HepG2 (cell line): ENCODE results near the gene PARP2. TPM values are rescaled to one million over a fixed set of nuclear protein-coding genes. Genes with fewer than 3 reads are reported as not detected.

Source experiments
- ATF1 ChIP-seq: IDR thresholded peaks from 2 replicates; pipeline ENCODE4 v1.6.1; 2016; ENCODE audit warnings: mild to moderate bottlenecking, control low read depth
- BRCA1 ChIP-seq: sonication (generic); formaldehyde crosslinking; IDR thresholded peaks from 2 replicates; pipeline ENCODE4 v1.4.0; 2020; ENCODE audit warnings: missing genetic modification reagents
- E2F2 ChIP-seq: sonication (generic); formaldehyde crosslinking; IDR thresholded peaks from 2 replicates; pipeline ENCODE4 v1.4.0; 2020; ENCODE audit warnings: missing genetic modification reagents, borderline replicate concordance
- EHMT2 ChIP-seq: fragments of 200-600 bp; sonication (generic); IDR thresholded peaks from 2 replicates; pipeline ENCODE4 v1.7.0; 2017; ENCODE audit warnings: antibody characterized with exemption, low read depth, low read length, borderline replicate concordance
- GATA4 ChIP-seq: sonication (generic); IDR thresholded peaks from 2 replicates; pipeline ENCODE4 v1.6.1; 2016; ENCODE audit warnings: antibody characterized with exemption, low read depth, borderline replicate concordance
- ISX ChIP-seq: sonication (generic); formaldehyde crosslinking; conservative IDR thresholded peaks from 2 replicates; pipeline ENCODE4 v1.5.0; 2020; ENCODE audit warnings: missing genetic modification reagents
- JDP2 ChIP-seq: sonication (generic); formaldehyde crosslinking; IDR thresholded peaks from 2 replicates; pipeline ENCODE4 v1.8.1; 2022; ENCODE audit warnings: missing genetic modification reagents, borderline replicate concordance
- MEF2D ChIP-seq: sonication (generic); formaldehyde crosslinking; IDR thresholded peaks from 2 replicates; pipeline ENCODE4 v1.5.1; 2020; ENCODE audit warnings: mild to moderate bottlenecking, missing genetic modification reagents
- MIER3 ChIP-seq: IDR thresholded peaks from 2 replicates; pipeline ENCODE4 v1.6.1; 2016; ENCODE audit warnings: missing compliant biosample characterization, borderline replicate concordance
- MTF2 ChIP-seq: sonication (generic); formaldehyde crosslinking; IDR thresholded peaks from 2 replicates; pipeline ENCODE4 v1.5.0; 2020; ENCODE audit warnings: missing genetic modification reagents, borderline replicate concordance
- MXI1 ChIP-seq: IDR thresholded peaks from 3 replicates; pipeline ENCODE4 v1.6.1; 2012; ENCODE audit warnings: low read depth, low read length, inconsistent platforms, borderline replicate concordance
- NR2F2 ChIP-seq: IDR thresholded peaks from 2 replicates; pipeline ENCODE4 v1.6.1; 2012; ENCODE audit warnings: low read depth, inconsistent platforms, borderline replicate concordance
- PHB2 ChIP-seq: fragments of 450-650 bp; IDR thresholded peaks from 2 replicates; pipeline ENCODE4 v1.6.1; 2018; ENCODE audit not compliant: partially characterized antibody
- RAD51 ChIP-seq: fragments of 450-650 bp; IDR thresholded peaks from 2 replicates; pipeline ENCODE4 v1.6.1; 2016; ENCODE audit warnings: borderline replicate concordance
- REPIN1 ChIP-seq: sonication (generic); formaldehyde crosslinking; IDR thresholded peaks from 2 replicates; pipeline ENCODE4 v1.8.0; 2022; ENCODE audit warnings: missing genetic modification reagents, low read depth, mild to moderate bottlenecking, borderline replicate concordance
- TGIF2 ChIP-seq: IDR thresholded peaks from 2 replicates; pipeline ENCODE4 v1.6.1; 2016; ENCODE audit warnings: control low read depth, missing compliant biosample characterization
- TOPORS ChIP-seq: sonication (generic); formaldehyde crosslinking; IDR thresholded peaks from 2 replicates; pipeline ENCODE4 v1.8.0; 2023; ENCODE audit warnings: mild to moderate bottlenecking, missing genetic modification reagents
- TP53 ChIP-seq: sonication (generic); formaldehyde crosslinking; conservative IDR thresholded peaks from 2 replicates; pipeline ENCODE4 v1.4.0; 2020; ENCODE audit warnings: missing genetic modification reagents
- YEATS2 ChIP-seq: sonication (generic); formaldehyde crosslinking; IDR thresholded peaks from 2 replicates; pipeline ENCODE4 v1.4.0; 2020; ENCODE audit warnings: missing genetic modification reagents, borderline replicate concordance
- ZBED4 ChIP-seq: sonication (generic); formaldehyde crosslinking; IDR thresholded peaks from 2 replicates; pipeline ENCODE4 v1.4.0; 2020; ENCODE audit warnings: missing genetic modification reagents, borderline replicate concordance
- ZBTB49 ChIP-seq: sonication (generic); formaldehyde crosslinking; IDR thresholded peaks from 2 replicates; pipeline ENCODE4 v1.4.0; 2020; ENCODE audit warnings: missing genetic modification reagents, borderline replicate concordance
- ZNF33A ChIP-seq: sonication (generic); formaldehyde crosslinking; IDR thresholded peaks from 2 replicates; pipeline ENCODE4 v1.5.1; 2020; ENCODE audit warnings: missing genetic modification reagents, mild to moderate bottlenecking, moderate library complexity, borderline replicate concordance
- ZNF567 ChIP-seq: sonication (generic); formaldehyde crosslinking; IDR thresholded peaks from 2 replicates; pipeline ENCODE4 v1.8.1; 2023; ENCODE audit warnings: mild to moderate bottlenecking, missing genetic modification reagents, borderline replicate concordance
- polyA plus RNA-seq, 8 experiments: library from polyadenylated mRNA; depleted of rRNA in 3 of 8; stranded (reverse) in 7 of 8; unstranded in 1 of 8; fragments of >200 nt; fragmentation: Illumina TruSeq in 4 of 8; extraction: Trizol in 4 of 8; gene quantifications; 2 replicates each; pipeline versions ENCODE4 v1.2.1 to v1.2.3, GENCODE V29; 2011 to 2016; ENCODE audit warnings: low read depth in 4 of 8, missing spikeins in 1 of 8, mixed read lengths in 1 of 8; ENCODE audit not compliant: insufficient read depth in 1 of 8
- total RNA-seq, 5 experiments: library from RNA; depleted of rRNA; stranded (reverse); fragments of >200 nt; fragmentation: Illumina TruSeq; extraction: Trizol; gene quantifications; 2 replicates each; pipeline ENCODE4 v1.2.3, GENCODE V29; 2016; ENCODE audit warnings: low read depth in 1 of 5

PARP2 gene
- total and polyA plus RNA-seq, 2 of the 13 experiments (the other 11 are each of a cell fraction or from before 2014, with no cell fraction given) = 37.3 to 38.4 TPM

GRCh38 chr14:20343092-20343861, at the start of gene PARP2 (continued):
- TF ChIP-seq ZBTB49 = no peak
- no peak for TF ChIP-seq TP53
- no peak for TF ChIP-seq EHMT2
- peak; percentile 66; the same call in 1 of the 2 replicates for TF ChIP-seq ZNF33A
- peak; percentile 77; the same call in 1 of the 3 replicates for TF ChIP-seq MXI1
- TF ChIP-seq MTF2 (CRISPR knock-in tag) = no peak; the same call in 1 of the 2 replicates
- peak; percentile 14 for TF ChIP-seq GATA4
- TF ChIP-seq REPIN1 (CRISPR knock-in tag) = peak; percentile 98
- TF ChIP-seq ATF1 (CRISPR knock-in tag) = peak; percentile 97
- TF ChIP-seq JDP2 (CRISPR knock-in tag) = no peak; the same call in 1 of the 2 replicates
- TF ChIP-seq ZBED4 = peak; percentile 64
- peak; percentile 91 for TF ChIP-seq MEF2D (CRISPR knock-in tag)
- no peak for TF ChIP-seq ISX (CRISPR knock-in tag)
- peak; percentile 91; the same call in 1 of the 2 replicates for TF ChIP-seq E2F2 (CRISPR knock-in tag)
- TF ChIP-seq TOPORS = peak; percentile 96
- TF ChIP-seq MIER3 (CRISPR knock-in tag) = peak; percentile 95
- TF ChIP-seq RAD51 = no peak
- TF ChIP-seq YEATS2 (CRISPR knock-in tag) = peak; percentile 95
- peak; percentile 52; the same call in 1 of the 2 replicates for TF ChIP-seq TGIF2
- no peak for TF ChIP-seq PHB2
- 0 out of 2 replicates have a peak, but pooled peaks have one; percentile 60 for TF ChIP-seq BRCA1
- TF ChIP-seq ZNF567 = 0 out of 2 replicates have a peak, but pooled peaks have one; percentile 14
- TF ChIP-seq NR2F2 = peak; percentile 50; the same call in 1 of the 2 replicates
